MM.1S (cell line): ENCODE results near the gene SETD1A.
"Not testable (repeated sequence)": the region's sequence is repeated elsewhere in the genome, so short reads cannot be mapped to it uniquely, and the experiment has no call there.

Experiments used
- DNase-seq: peaks from one replicate; pipeline ENCODE4 v3.0.0-alpha.2; 2015
- H2AFZ ChIP-seq: fragments of 300-600 bp; sonication (generic); 2 replicates; pipeline ENCODE4 v1.6.0; 2016; ENCODE audit warnings: antibody characterized with exemption, low read length
- H3F3A ChIP-seq: fragments of 300-600 bp; sonication (generic); 2 replicates; pipeline ENCODE4 v1.6.1; 2016; ENCODE audit warnings: mild to moderate bottlenecking, antibody characterized with exemption, low read length, moderate library complexity, mixed read lengths; ENCODE audit not compliant: insufficient read depth
- H3K27ac ChIP-seq: fragments of 300-600 bp; sonication (generic); 2 replicates; pipeline ENCODE4 v1.5.1; 2016; ENCODE audit warnings: mild to moderate bottlenecking, low read length
- H3K27me3 ChIP-seq: fragments of 300-600 bp; sonication (generic); replicated peaks from 2 replicates; pipeline ENCODE4 v1.6.0; 2016; ENCODE audit warnings: low read length; ENCODE audit not compliant: insufficient read depth
- H3K36me3 ChIP-seq: fragments of 300-600 bp; sonication (generic); replicated peaks from 2 replicates; pipeline ENCODE4 v1.6.1; 2016; ENCODE audit warnings: mild to moderate bottlenecking, low read length, mixed read lengths; ENCODE audit not compliant: insufficient read depth
- H3K4me1 ChIP-seq: fragments of 300-600 bp; sonication (generic); 2 replicates; pipeline ENCODE4 v1.6.1; 2016; ENCODE audit warnings: low read length, mixed read lengths
- H3K4me2 ChIP-seq: fragments of 300-600 bp; sonication (generic); 2 replicates; pipeline ENCODE4 v1.6.0; 2016; ENCODE audit warnings: low read depth, low read length
- H3K4me3 ChIP-seq: fragments of 300-600 bp; sonication (generic); 2 replicates; pipeline ENCODE4 v1.5.1; 2016; ENCODE audit warnings: low read length, mixed read lengths
- H3K79me2 ChIP-seq: fragments of 300-600 bp; sonication (generic); 2 replicates; pipeline ENCODE4 v1.6.1; 2016; ENCODE audit warnings: mixed run types, low read length, mixed read lengths
- H3K9ac ChIP-seq: fragments of 300-600 bp; sonication (generic); 2 replicates; pipeline ENCODE4 v1.6.1; 2016; ENCODE audit warnings: low read length, mixed read lengths
- H3K9me2 ChIP-seq: fragments of 300-600 bp; sonication (generic); replicated peaks from 2 replicates; pipeline ENCODE4 v1.6.1; 2016; ENCODE audit warnings: mild to moderate bottlenecking, low read length, mixed read lengths; ENCODE audit not compliant: insufficient read depth
- H3K9me3 ChIP-seq: fragments of 300-600 bp; sonication (generic); replicated peaks from 2 replicates; pipeline ENCODE4 v1.6.1; 2016; ENCODE audit warnings: mild to moderate bottlenecking, low read length, mixed read lengths; ENCODE audit not compliant: insufficient read depth
- H4K20me1 ChIP-seq: fragments of 300-600 bp; sonication (generic); 2 replicates; pipeline ENCODE4 v1.6.1; 2016; ENCODE audit warnings: mild to moderate bottlenecking, low read length, moderate library complexity, mixed read lengths; ENCODE audit not compliant: insufficient read depth
- EZH2 ChIP-seq: fragments of 300-600 bp; sonication (generic); optimal IDR thresholded peaks from 2 replicates; pipeline ENCODE3; 2017; ENCODE audit warnings: low read depth, mild to moderate bottlenecking, antibody characterized with exemption, low read length, mixed read lengths
- EZH2phosphoT487 ChIP-seq: fragments of 300-600 bp; sonication (generic); IDR thresholded peaks from 2 replicates; pipeline ENCODE4 v1.6.1; 2018; ENCODE audit warnings: antibody characterized with exemption, low read length
- TF ChIP-seq, protein P1 (sequence below): fragments of 300-600 bp; sonication (generic); IDR thresholded peaks from 2 replicates; pipeline ENCODE4 v1.5.1; 2016; ENCODE audit warnings: antibody characterized with exemption, low read length, mixed read lengths

SETD1A gene

DNA sequence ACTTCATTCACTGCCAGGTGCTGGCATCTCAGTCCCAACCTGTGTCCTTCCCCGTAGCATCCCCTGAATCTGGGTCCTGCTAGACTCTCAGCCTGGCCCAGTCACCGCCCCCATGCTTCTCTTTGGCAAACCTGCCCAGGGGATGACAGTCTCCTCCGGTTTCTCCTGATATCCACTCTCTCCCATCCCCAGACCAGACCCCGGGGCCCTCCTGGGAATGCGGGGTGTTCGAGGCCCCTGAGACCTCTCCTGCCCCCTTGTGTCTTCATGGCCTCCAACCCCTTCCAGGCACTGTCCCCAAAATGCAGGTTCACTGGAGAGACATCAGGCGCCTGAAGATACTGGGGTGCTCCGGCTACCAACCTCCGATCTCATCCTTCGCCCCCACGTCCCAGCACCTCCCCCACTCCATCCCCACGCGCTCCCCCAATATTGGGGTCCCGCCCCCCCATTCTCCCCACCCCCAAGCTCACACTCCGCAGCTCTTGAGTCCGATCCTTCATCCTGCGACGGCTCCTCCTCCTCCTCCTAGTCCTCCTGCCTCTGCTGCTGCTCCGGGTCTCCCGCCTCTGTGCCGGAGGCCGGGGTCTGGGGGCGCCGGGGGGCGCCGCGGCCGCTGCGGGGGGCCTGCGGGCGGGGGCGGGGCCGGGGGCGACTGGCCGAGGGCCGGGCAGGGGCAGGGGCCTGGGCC lies 52.5 kb downstream of the SETD1A start:
- Histone ChIP-seq H3K4me2 (no peak overlapping the region), H3K27me3 (peaks cover 76% of the 10 kb centered on the region), H3K9me3 (no peaks in the 10 kb centered on the region), H3K79me2 (no peaks in the 10 kb centered on the region), H3F3A (no peaks in the 10 kb centered on the region), H3K4me1 (no peaks in the 10 kb centered on the region), H4K20me1 (no peaks in the 10 kb centered on the region), H3K9ac (no peak overlapping the region), H3K4me3 (no peak overlapping the region), H3K27ac (no peak overlapping the region), H2AFZ (no peak overlapping the region), H3K9me2 (no peaks in the 10 kb centered on the region), H3K36me3 (no peaks in the 10 kb centered on the region)
- TF ChIP-seq, protein P1, sequence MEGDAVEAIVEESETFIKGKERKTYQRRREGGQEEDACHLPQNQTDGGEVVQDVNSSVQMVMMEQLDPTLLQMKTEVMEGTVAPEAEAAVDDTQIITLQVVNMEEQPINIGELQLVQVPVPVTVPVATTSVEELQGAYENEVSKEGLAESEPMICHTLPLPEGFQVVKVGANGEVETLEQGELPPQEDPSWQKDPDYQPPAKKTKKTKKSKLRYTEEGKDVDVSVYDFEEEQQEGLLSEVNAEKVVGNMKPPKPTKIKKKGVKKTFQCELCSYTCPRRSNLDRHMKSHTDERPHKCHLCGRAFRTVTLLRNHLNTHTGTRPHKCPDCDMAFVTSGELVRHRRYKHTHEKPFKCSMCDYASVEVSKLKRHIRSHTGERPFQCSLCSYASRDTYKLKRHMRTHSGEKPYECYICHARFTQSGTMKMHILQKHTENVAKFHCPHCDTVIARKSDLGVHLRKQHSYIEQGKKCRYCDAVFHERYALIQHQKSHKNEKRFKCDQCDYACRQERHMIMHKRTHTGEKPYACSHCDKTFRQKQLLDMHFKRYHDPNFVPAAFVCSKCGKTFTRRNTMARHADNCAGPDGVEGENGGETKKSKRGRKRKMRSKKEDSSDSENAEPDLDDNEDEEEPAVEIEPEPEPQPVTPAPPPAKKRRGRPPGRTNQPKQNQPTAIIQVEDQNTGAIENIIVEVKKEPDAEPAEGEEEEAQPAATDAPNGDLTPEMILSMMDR, result no peak
- TF ChIP-seq EZH2 (no peak), EZH2phosphoT487 (no peak)
- DNase-seq, result no peak

DNA sequence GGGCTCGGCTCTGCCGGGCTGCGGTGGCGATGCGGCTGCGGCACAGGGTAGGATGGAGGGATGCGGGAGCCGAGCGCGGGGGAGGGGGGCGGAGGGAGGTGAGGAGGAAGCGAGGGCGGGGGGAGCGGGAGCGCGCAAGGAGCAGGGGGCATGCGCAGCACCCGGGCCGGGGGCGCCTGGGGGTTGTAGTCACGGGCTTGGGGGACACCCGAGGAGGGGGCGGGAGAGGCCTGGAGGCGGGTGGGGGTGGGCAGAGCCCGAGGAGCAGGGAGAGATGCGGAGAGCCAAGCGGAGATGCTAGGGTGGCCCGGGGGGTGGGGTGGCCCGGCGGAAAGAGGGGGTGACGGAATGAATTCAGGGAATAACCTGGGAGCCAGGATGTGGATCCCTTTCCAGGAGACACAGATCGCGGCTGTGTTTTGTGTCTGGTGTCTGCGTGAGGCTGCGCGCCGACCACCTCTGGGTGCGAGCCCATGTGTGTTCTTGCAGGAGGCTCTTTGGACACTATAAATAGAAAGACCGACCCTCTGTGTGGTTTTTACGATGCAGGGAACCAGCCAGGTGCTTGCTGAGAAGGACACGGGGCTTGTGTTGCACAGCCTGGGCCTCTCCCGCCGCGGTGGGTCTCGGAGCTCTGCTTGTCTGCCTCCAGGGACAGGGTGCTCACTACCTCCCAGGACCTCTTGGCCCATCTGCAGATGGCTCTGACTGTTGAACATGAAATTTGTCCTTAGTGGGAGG lies 53.2 kb downstream of the SETD1A start, which contains the start of gene STX1B:
TSS of gene STX1B (minus strand) at position 54 of the 741 bp plus-strand sequence. CDS start 242 bp downstream, outside the sequence.
- H3K27ac ChIP-seq, result no peak within 1 kb of the TSS
- no peak within 1 kb of the TSS for H3K9ac ChIP-seq
- no peaks in the 10 kb centered on the region for H4K20me1 ChIP-seq
- no peaks in the 10 kb centered on the region for H3K36me3 ChIP-seq
- H3K4me3 ChIP-seq, result no peak within 1 kb of the TSS
- H3K79me2 ChIP-seq, result no peaks in the 10 kb centered on the region
- no peaks in the 10 kb centered on the region for H3K9me2 ChIP-seq
- no peak within 1 kb of the TSS for H2AFZ ChIP-seq
- H3K9me3 ChIP-seq, result no peaks in the 10 kb centered on the region
- H3K4me1 ChIP-seq, result no peaks in the 10 kb centered on the region
- TF ChIP-seq, protein P1, result no peak
- TF ChIP-seq EZH2 (no peak), EZH2phosphoT487 (no peak)
- H3K27me3 ChIP-seq, result peaks cover 69% of the 10 kb centered on the region
- H3F3A ChIP-seq, result no peaks in the 10 kb centered on the region
- H3K4me2 ChIP-seq, result no peak within 1 kb of the TSS
- DNase-seq, result no peak

DNA sequence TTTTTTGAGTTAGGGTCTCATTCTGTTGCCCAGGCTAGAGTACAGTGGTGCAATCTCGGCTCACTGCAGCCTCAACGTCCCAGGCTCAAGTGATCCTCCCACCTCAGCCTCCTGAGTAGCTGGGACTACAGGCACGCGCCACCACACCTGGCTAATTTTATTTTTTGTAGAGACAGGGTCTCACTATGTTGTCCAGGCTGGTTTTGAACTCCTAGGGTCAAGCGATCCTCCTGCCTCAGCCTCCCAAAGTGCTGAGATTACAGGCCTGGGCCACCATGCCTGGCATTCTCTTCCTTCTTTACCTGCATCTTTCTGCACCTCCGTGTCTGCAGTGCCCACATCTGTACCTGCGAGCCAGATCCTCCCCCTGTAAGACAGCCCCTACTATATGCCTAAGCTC lies 54.3 kb downstream of the SETD1A start:
- H2AFZ ChIP-seq, H3K9me3 ChIP-seq, H3K4me1 ChIP-seq: not testable (repeated sequence)

DNA sequence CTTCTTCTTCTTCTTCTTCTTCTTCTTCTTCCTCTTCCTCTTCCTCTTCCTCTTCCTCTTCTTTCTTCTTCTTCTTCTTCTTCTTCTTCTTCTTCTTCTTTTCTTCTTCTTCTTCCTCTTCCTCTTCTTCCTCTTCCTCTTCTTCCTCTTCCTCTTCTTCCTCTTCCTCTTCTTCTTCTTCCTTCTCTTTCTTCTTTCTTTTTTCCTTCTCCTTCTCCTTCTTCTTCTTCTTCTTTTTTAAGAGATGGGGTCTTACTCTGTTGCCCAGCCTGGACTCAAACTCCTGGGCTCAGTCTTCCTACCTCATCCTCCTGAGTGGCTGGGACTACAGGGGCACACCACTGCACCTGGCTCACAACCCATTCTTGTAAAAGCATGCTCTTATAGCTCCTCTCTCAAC lies 55.7 kb downstream of the SETD1A start:
- H3K27ac ChIP-seq, H3K36me3 ChIP-seq, H2AFZ ChIP-seq, DNase-seq, H3K4me1 ChIP-seq, H3K4me3 ChIP-seq, H3K9ac ChIP-seq, H3F3A ChIP-seq, H3K79me2 ChIP-seq, H3K9me3 ChIP-seq, H3K4me2 ChIP-seq, H3K9me2 ChIP-seq, H4K20me1 ChIP-seq: not testable (repeated sequence)
- peaks cover 46% of the 10 kb centered on the region for H3K27me3 ChIP-seq

More for the DNA sequence above, 54.3 kb downstream of the SETD1A start:
- not testable (repeated sequence) for H3K9ac ChIP-seq, H3F3A ChIP-seq, H3K4me3 ChIP-seq, H4K20me1 ChIP-seq, H3K79me2 ChIP-seq, DNase-seq, H3K4me2 ChIP-seq, H3K36me3 ChIP-seq, H3K9me2 ChIP-seq, H3K27ac ChIP-seq
- H3K27me3 ChIP-seq, result peaks cover 58% of the 10 kb centered on the region
